Esophagus squamous epithelium (tissue), 4 donors: ENCODE measurements around the gene ABHD17A.

Experiments used
- POLR2A ChIP-seq, 4 donors: fragments of 450-650 bp; IDR thresholded peaks; one replicate each; pipeline ENCODE4 v1.6.1; 2017; ENCODE audit warnings: antibody characterized with exemption in 4 of 4, mild to moderate bottlenecking in 4 of 4, moderate library complexity in 3 of 4
- TF ChIP-seq, protein P1 (sequence below), 6 experiments: fragments of 450-650 bp in 4 of 6; fragments of 200-600 bp in 2 of 6; sonication (generic) in 2 of 6; IDR thresholded peaks; one replicate each; pipeline ENCODE4 v1.5.1; 2016 to 2019; ENCODE audit warnings: antibody characterized with exemption in 6 of 6, mild to moderate bottlenecking in 4 of 6, moderate library complexity in 4 of 6

DNA sequence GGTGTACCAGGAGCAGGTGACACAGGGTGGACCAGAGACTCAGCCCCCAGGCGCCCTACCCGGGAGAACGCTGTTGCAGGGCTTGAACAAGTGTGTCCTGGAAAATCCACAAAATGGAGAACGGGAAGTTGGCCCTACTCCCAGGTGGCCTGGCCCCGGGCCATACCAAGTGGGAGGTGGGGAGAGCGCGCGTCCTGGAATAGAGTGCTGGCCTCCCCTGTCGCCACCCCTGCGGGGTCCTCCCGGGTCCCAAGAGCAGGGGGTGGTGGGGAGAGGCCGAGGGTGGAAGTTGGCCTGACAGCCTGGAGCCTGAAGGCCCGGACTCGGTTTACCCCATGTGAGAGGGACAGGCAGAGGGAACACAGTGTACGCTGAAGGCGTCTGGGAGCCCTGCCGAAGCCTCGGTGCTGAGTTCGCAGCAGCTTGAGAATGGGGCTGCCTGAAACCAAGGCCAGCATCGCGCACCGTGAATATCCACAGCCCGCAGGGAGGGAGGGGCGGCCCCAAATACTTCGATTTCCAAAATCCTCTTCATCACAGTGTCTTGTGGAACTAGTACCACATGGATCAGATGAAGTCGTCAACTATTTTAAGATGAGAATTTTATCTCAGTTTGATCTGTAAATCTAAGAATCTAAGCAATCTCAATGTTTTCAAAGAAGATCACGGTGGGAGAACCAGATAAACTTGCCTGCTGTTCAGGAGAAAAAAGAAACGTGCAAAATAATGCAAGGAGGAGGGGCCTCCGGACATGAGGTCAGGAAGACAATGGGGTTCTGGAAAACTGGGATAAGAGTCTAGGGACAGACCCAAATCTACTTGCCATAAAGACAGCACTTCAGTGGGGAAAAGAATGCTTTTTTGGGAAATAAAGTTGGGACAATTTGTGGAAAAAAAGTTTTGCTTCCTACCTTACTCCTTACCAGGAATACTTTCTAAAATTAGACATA, 11.5 kb downstream of the ABHD17A start:
- TF ChIP-seq, protein P1, sequence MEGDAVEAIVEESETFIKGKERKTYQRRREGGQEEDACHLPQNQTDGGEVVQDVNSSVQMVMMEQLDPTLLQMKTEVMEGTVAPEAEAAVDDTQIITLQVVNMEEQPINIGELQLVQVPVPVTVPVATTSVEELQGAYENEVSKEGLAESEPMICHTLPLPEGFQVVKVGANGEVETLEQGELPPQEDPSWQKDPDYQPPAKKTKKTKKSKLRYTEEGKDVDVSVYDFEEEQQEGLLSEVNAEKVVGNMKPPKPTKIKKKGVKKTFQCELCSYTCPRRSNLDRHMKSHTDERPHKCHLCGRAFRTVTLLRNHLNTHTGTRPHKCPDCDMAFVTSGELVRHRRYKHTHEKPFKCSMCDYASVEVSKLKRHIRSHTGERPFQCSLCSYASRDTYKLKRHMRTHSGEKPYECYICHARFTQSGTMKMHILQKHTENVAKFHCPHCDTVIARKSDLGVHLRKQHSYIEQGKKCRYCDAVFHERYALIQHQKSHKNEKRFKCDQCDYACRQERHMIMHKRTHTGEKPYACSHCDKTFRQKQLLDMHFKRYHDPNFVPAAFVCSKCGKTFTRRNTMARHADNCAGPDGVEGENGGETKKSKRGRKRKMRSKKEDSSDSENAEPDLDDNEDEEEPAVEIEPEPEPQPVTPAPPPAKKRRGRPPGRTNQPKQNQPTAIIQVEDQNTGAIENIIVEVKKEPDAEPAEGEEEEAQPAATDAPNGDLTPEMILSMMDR (IDR thresholded peaks at IDR 0.05) = no peak
- TF ChIP-seq POLR2A (IDR thresholded peaks at IDR 0.05) = no peak
